ENCODE results near the gene GALNTL6. TPM values are rescaled to one million over a fixed set of nuclear protein-coding genes. Genes with fewer than 3 reads are reported as not detected.

GALNTL6 gene
- total RNA-seq, 1 experiment from 2014 or later, result not detected

DNA sequence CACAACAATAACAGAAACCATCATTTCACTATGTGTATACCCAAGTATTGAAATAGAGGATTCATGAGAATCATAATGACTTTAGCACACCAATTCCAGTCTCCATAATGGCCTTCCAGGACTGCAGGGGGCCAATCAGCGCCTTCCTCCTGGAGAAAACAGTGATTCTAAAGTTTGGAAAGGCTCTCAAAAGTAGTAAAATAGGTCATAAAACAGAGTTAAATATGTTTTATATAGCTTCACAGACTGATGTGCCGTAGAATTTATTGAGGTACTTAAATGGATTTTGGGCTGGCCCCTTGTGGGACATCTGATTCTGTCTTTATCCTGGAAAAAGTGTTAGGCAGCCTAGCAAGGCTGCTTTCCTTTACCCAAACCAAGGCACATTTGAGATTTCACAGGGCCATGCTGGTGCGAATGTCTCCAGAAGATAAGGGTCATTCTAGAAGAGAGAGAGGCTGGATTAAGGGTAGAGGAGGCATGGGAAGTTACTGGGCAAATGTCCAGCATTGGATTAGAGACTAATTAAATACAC, 543.9 kb downstream of the GALNTL6 start:
- H3K27ac ChIP-seq, result no peak overlapping the region
- POLR2A ChIA-PET (ENCODE audit: unreplicated experiment), result no interaction called here
- no peaks in the 10 kb centered on the region for H3K9me2 ChIP-seq (ENCODE audit: insufficient read depth)
- BruUV-seq (replicated peaks), result no TSS peak
- no peaks in the 10 kb centered on the region for H4K20me1 ChIP-seq (ENCODE audit: insufficient read depth)
- no peak overlapping the region for H3K4me3 ChIP-seq
- no peak overlapping the region for H3K4me2 ChIP-seq
- H3K4me1 ChIP-seq (replicated peaks; ENCODE audit: insufficient read depth), result no peaks in the 10 kb centered on the region
- no peaks in the 10 kb centered on the region for H3K9me3 ChIP-seq (ENCODE audit: insufficient read depth, low read depth)
- H3K36me3 ChIP-seq (ENCODE audit: low read depth), result no peaks in the 10 kb centered on the region
- H3K27me3 ChIP-seq (ENCODE audit: insufficient read depth, low read depth), result no peaks in the 10 kb centered on the region
- no peak for TF ChIP-seq EZH2 (IDR thresholded peaks at IDR 0.05; ENCODE audit: low read depth)
- TF ChIP-seq, protein P1, sequence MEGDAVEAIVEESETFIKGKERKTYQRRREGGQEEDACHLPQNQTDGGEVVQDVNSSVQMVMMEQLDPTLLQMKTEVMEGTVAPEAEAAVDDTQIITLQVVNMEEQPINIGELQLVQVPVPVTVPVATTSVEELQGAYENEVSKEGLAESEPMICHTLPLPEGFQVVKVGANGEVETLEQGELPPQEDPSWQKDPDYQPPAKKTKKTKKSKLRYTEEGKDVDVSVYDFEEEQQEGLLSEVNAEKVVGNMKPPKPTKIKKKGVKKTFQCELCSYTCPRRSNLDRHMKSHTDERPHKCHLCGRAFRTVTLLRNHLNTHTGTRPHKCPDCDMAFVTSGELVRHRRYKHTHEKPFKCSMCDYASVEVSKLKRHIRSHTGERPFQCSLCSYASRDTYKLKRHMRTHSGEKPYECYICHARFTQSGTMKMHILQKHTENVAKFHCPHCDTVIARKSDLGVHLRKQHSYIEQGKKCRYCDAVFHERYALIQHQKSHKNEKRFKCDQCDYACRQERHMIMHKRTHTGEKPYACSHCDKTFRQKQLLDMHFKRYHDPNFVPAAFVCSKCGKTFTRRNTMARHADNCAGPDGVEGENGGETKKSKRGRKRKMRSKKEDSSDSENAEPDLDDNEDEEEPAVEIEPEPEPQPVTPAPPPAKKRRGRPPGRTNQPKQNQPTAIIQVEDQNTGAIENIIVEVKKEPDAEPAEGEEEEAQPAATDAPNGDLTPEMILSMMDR (conservative IDR thresholded peaks at IDR 0.05), result no peak
- H2AFZ ChIP-seq, result no peak overlapping the region
- intact Hi-C loops (cut with micrococcal nuclease; ENCODE audit: unreplicated experiment), result loop anchor here (5.0 kb wide), 1 partner anchor 325 kb away; no protein-coding TSS in a partner anchor
- no peaks in the 10 kb centered on the region for H3K79me2 ChIP-seq (ENCODE audit: low read depth)
- no peak for DNase-seq
- CTCF ChIA-PET, result no interaction called here
- H3F3A ChIP-seq (ENCODE audit: insufficient read depth, low read depth), result no peaks in the 10 kb centered on the region

DNA sequence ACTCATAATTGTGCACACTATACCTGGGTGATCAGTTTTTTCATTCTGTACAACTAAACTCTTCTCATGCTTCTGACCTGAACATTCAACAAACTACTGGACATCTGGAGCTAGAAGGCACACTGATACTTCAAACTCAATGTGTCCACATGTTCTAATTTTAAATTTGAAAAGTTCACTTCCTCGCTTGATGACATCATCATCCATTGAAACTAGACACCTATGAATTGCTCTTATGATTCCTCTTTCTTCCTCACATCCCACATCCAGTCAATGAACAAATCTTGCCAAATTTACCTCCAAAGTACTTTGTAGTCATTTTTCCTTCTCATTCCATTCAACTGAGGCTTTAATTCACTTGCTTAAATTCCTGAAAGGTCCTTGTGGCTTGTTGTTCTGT, 549.4 kb downstream of the GALNTL6 start:
- no peaks in the 10 kb centered on the region for H3K27me3 ChIP-seq (ENCODE audit: insufficient read depth, low read depth)
- no peak overlapping the region for H3K4me2 ChIP-seq
- no peaks in the 10 kb centered on the region for H3K36me3 ChIP-seq (ENCODE audit: low read depth)
- no peak overlapping the region for H2AFZ ChIP-seq
- POLR2A ChIA-PET (ENCODE audit: unreplicated experiment), result no interaction called here
- H3K27ac ChIP-seq, result no peak overlapping the region
- H3K4me1 ChIP-seq (replicated peaks; ENCODE audit: insufficient read depth), result no peaks in the 10 kb centered on the region
- H3K4me3 ChIP-seq, result no peak overlapping the region
- no peak for DNase-seq
- intact Hi-C loops (cut with micrococcal nuclease; ENCODE audit: unreplicated experiment), result no loop called here
- BruUV-seq (replicated peaks), result no TSS peak
- CTCF ChIA-PET, result no interaction called here
- TF ChIP-seq EZH2 (IDR thresholded peaks at IDR 0.05; ENCODE audit: low read depth), result no peak
- TF ChIP-seq, protein P1 (conservative IDR thresholded peaks at IDR 0.05), result no peak
- no peaks in the 10 kb centered on the region for H3F3A ChIP-seq (ENCODE audit: insufficient read depth, low read depth)
- no peaks in the 10 kb centered on the region for H4K20me1 ChIP-seq (ENCODE audit: insufficient read depth)
- H3K79me2 ChIP-seq (ENCODE audit: low read depth), result no peaks in the 10 kb centered on the region
- H3K9me3 ChIP-seq (ENCODE audit: insufficient read depth, low read depth), result no peaks in the 10 kb centered on the region
- no peaks in the 10 kb centered on the region for H3K9me2 ChIP-seq (ENCODE audit: insufficient read depth)

DNA sequence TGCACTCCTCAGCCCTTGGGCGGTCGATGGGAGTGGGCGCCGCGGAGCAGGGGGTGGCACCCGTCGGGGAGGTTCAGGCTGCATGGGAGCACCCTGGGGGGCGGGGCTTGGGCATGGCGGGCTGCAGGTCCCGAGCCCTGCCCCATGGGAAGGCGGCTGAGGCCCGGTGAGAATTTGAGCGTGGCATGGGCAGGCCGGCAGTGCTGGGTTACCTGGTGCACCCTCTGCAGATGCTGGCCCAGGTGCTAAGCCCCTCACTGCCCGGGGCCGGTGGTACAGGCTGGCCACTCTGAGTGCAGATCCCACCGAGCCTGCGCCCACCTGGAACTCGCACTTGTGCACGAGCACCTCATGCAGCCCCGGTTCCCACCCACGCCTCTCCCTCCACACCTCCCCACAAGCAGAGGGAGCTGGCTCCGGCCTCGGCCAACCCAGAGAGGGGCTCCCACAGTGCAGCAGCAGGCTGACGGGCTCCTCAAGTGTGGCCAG, 556.3 kb downstream of the GALNTL6 start:
- H3F3A ChIP-seq (ENCODE audit: insufficient read depth, low read depth), result no peaks in the 10 kb centered on the region
- no peaks in the 10 kb centered on the region for H3K27me3 ChIP-seq (ENCODE audit: insufficient read depth, low read depth)
- no peaks in the 10 kb centered on the region for H4K20me1 ChIP-seq (ENCODE audit: insufficient read depth)
- H3K79me2 ChIP-seq (ENCODE audit: low read depth), result no peaks in the 10 kb centered on the region
- no peak overlapping the region for H3K27ac ChIP-seq
- no peak overlapping the region for H2AFZ ChIP-seq
- POLR2A ChIA-PET (ENCODE audit: unreplicated experiment), result no interaction called here
- H3K4me1 ChIP-seq (replicated peaks; ENCODE audit: insufficient read depth), result no peaks in the 10 kb centered on the region
- BruUV-seq (replicated peaks), result no TSS peak
- no peak overlapping the region for H3K4me3 ChIP-seq
- no peaks in the 10 kb centered on the region for H3K9me3 ChIP-seq (ENCODE audit: insufficient read depth, low read depth)
- no peaks in the 10 kb centered on the region for H3K36me3 ChIP-seq (ENCODE audit: low read depth)
- CTCF ChIA-PET, result no interaction called here
- intact Hi-C loops (cut with micrococcal nuclease; ENCODE audit: unreplicated experiment), result no loop called here
- DNase-seq, result no peak
- TF ChIP-seq, protein P1 (conservative IDR thresholded peaks at IDR 0.05), result no peak
- TF ChIP-seq EZH2 (IDR thresholded peaks at IDR 0.05; ENCODE audit: low read depth), result no peak
- no peaks in the 10 kb centered on the region for H3K9me2 ChIP-seq (ENCODE audit: insufficient read depth)
- H3K4me2 ChIP-seq, result no peak overlapping the region
